Neural crest cell (in vitro differentiated cells): ENCODE measurements around the gene CAPN12. TPM values are rescaled to one million over a fixed set of nuclear protein-coding genes. Genes with fewer than 3 reads are reported as not detected.

ENCODE experiments used
- DNase-seq: peaks from one replicate; pipeline ENCODE4 v3.0.0; 2021; ENCODE audit warnings: low read depth, mixed read lengths, low spot score
- H3K27ac Mint-ChIP-seq: one replicate; pipeline ENCODE4 v1.8.0; 2021; ENCODE audit warnings: mild to moderate bottlenecking, mixed read lengths; ENCODE audit not compliant: unreplicated experiment
- H3K27me3 Mint-ChIP-seq: 2 replicates; pipeline ENCODE4 v1.8.0; 2021; ENCODE audit warnings: low read depth, mild to moderate bottlenecking, mixed read lengths
- H3K36me3 Mint-ChIP-seq: 2 replicates; pipeline ENCODE4 v1.8.0; 2021; ENCODE audit warnings: low read depth, mild to moderate bottlenecking, mixed read lengths
- H3K4me1 Mint-ChIP-seq: 2 replicates; pipeline ENCODE4 v1.8.0; 2021; ENCODE audit warnings: mixed read lengths
- H3K4me3 Mint-ChIP-seq: one replicate; pipeline ENCODE4 v1.8.0; 2021; ENCODE audit warnings: mild to moderate bottlenecking, mixed read lengths
- H3K9me3 Mint-ChIP-seq: 2 replicates; pipeline ENCODE4 v1.8.0; 2021; ENCODE audit warnings: mixed read lengths
- CTCF ChIP-seq: fragments of 200-600 bp; sonication (generic); conservative IDR thresholded peaks from 2 replicates; pipeline ENCODE4 v1.5.0; 2021; ENCODE audit warnings: antibody characterized with exemption, mild to moderate bottlenecking
- total RNA-seq: library from RNA; stranded (reverse); gene quantifications from 2 replicates; pipeline ENCODE4 v1.2.1, GENCODE V29; 2021

The CAPN12 gene
- total RNA-seq, 1 donor from 2014 or later = not detected

- no peak for DNase-seq
- H3K27me3 Mint-ChIP-seq = no peaks in the 10 kb centered on the region
- no peak for TF ChIP-seq CTCF
- peaks cover 14% of the 10 kb centered on the region for H3K36me3 Mint-ChIP-seq
- H3K9me3 Mint-ChIP-seq = peaks cover 4% of the 10 kb centered on the region
- H3K4me3 Mint-ChIP-seq = no peak overlapping the region
- peak overlapping the region; percentile 12 for H3K27ac Mint-ChIP-seq
- peaks cover 66% of the 10 kb centered on the region for H3K4me1 Mint-ChIP-seq
These were observed 61.3 kb downstream of the CAPN12 start for GRCh38 chr19:38682872-38683392.

- H3K27me3 Mint-ChIP-seq = no peaks in the 10 kb centered on the region
- peak overlapping the region; percentile 43 for H3K27ac Mint-ChIP-seq
- peaks cover 10% of the 10 kb centered on the region for H3K36me3 Mint-ChIP-seq
- TF ChIP-seq CTCF = no peak
- DNase-seq = no peak
- H3K4me3 Mint-ChIP-seq = no peak overlapping the region
- H3K4me1 Mint-ChIP-seq = peaks cover 65% of the 10 kb centered on the region
- peaks cover 4% of the 10 kb centered on the region for H3K9me3 Mint-ChIP-seq
These were observed 61.9 kb downstream of the CAPN12 start for GRCh38 chr19:38682195-38682867.

Other genes with a start within 250 kb of the CAPN12 start
- gene MAP4K1, start 126.5 kb downstream of the CAPN12 start, total RNA-seq = 1.5 and 3.4 TPM in 2 replicates
- gene EIF3K, start 125.3 kb downstream of the CAPN12 start, total RNA-seq = 255 TPM in 2 replicates
- gene ACTN4, start 96.8 kb downstream of the CAPN12 start, total RNA-seq = 324 and 335 TPM in 2 replicates
- not detected in 2 replicates for gene LGALS7, start 29.0 kb upstream of the CAPN12 start, total RNA-seq
- not detected in 2 replicates for gene LGALS7B, start 44.7 kb upstream of the CAPN12 start, total RNA-seq
- 0.77 and 0.86 TPM in 2 replicates for gene LGALS4, start 68.5 kb upstream of the CAPN12 start, total RNA-seq
- 77.7 and 79.4 TPM in 2 replicates for gene ECH1, start 87.3 kb upstream of the CAPN12 start, total RNA-seq
- gene HNRNPL, start 105.5 kb upstream of the CAPN12 start, total RNA-seq = 718 and 728 TPM in 2 replicates
- 1.4 and 1.6 TPM in 2 replicates for gene RINL, start 133.8 kb upstream of the CAPN12 start, total RNA-seq
- gene SIRT2, start 155.1 kb upstream of the CAPN12 start, total RNA-seq = 27.4 and 28.9 TPM in 2 replicates
- gene NFKBIB, start 155.5 kb upstream of the CAPN12 start, total RNA-seq = 19.9 and 21.2 TPM in 2 replicates
- 1.4 and 2.0 TPM in 2 replicates for gene CCER2, start 167.7 kb upstream of the CAPN12 start, total RNA-seq
- 54.1 and 58.5 TPM in 2 replicates for gene SARS2, start 186.3 kb upstream of the CAPN12 start, total RNA-seq
- 34.4 and 38.5 TPM in 2 replicates for gene MRPS12, start 186.5 kb upstream of the CAPN12 start, total RNA-seq
- gene FBXO17, start 231.3 kb upstream of the CAPN12 start, total RNA-seq = 29.8 and 30.9 TPM in 2 replicates